Measurements from ENCODE around the gene CST11.
"Not testable (repeated sequence)": the region's sequence is repeated elsewhere in the genome, so short reads cannot be mapped to it uniquely, and the experiment has no call there.

CST11 gene, protein sequence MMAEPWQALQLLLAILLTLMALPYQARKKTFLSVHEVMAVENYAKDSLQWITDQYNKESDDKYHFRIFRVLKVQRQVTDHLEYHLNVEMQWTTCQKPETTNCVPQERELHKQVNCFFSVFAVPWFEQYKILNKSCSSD

DNA sequence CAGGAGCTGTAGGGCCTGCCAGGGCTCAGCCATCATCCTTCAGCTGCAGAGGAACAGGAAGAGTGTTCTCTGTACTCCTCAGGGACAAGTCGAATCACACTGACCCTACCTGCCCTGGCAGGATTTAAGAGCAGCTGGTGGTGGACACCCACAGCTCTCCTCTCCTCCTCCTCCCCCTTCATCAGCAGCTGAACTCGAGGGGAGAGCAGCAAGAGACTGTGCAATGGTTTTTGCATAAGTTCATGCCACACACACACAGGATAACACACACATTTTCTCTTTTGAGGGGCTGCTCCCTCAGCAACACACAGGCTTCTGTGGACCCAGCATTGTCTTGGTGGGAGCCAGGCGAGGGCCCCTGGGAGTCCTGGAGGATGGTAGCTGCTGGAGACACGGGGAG, at the start of gene CST11:
CST11 (minus strand) TSS at position 101 of the 400 bp plus-strand sequence; CDS start at position 36, 65 bp downstream.
- no peak for DNase-seq (ENCODE audit: low spot score)

DNA sequence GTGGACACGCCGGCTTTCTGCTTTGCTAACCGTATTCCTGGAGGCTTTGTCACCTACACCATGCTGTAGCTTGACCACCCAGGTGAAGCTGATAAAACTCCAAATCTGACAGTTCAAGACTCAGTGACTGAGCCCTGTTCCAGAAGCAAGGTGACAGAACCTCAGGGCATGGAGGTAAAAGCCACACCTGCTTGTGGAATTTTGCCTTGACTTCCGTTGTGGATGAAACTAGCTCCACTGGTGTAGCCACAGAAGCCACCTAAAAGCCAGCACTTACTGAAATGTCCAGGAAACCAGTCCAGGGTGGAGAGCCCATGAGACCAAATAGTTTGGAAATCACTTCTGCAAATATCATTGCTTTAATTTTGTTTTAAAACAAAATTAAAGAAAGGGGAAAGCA, 49.2 kb upstream of the CST11 start:
- DNase-seq (ENCODE audit: low spot score), result no peak

DNA sequence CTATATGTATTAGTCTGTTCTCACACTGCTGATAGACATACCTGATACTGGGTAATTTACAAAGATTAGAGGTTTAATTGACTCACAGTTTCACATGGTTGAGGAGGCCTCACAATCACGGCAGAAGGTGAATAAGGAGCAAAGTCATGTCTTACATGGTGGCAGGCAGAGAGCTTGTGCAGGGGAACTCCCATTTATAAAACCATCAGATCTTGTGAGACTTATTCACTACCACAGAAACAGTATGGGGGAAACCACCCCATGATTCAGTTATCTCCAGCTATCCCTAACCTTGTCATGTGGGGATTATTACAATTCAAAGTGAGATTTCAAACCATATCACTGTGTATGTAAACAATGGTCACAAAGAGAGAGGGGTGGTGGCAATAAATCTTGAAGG, 44.9 kb upstream of the CST11 start:
- no peak for DNase-seq (ENCODE audit: low spot score)

DNA sequence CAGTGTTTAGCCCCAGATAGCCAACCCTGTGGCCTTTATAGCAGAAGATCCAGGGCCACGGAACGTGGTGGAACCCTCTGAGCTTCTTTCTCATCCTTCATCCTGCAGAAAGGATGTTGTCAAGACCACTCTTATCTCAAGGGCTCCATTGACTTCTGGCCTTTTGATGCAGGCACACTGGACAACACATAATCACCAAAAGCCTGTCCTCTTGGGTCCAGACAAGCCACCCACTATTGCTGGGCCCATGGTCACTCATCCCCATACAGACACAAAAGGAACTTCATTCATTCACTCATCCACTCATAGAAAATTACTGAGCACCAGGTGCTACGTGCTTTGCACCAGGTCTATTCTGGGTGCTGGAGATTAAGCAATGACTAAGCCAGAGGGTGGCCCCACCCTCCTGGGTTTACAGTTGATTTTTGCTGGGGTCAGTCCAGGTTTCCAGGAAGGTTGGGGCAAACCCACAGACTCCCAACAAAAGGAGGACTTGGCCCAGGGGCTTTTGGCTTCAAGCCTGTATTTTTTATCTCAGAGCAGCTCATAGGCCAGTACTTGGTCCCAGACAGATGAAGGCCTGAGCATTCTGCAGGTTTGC, 40.6 kb upstream of the CST11 start:
- DNase-seq (ENCODE audit: low spot score), result no peak

DNA sequence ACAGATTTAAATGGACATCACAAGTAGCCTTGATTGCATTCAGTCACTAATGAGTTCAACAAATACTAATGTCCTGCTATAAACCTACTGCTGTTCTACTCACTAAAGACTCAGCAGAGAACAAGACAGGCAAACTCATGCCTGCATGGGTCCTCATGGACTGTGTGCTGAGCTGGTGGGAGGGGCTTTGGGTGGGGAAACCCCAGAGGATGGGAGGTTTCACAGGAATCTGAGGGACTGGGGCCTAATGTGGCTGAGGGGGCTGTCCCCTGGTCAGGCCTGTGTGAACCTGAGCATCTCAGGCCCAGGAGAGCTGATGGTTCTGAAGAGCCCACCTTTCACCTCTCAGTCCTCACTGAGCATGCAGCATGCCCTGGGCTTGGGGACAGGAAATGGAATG, 39.6 kb upstream of the CST11 start:
- no peak for DNase-seq (ENCODE audit: low spot score)

DNA sequence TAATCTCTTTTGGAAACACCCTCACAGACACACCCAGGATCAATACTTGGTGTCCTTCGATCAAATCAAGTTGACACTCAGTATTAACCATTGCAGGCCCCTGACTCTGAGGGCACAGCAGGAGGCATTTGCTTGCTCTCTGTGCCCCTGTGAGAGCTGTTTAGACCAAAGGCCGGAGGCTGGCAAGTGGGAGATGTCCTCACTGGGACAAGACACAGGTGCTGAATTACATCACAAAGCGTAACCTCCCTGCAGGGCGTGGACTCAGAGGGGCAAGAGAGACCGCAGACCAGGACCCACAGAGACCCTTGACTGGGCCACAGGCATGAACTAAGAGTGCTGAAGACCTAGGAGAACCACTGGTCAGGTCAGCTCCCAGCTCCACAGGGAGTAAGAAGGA, 38.1 kb upstream of the CST11 start, which contains the start of gene CST8:
CST8 (plus strand) TSS at position 301 of the 400 bp plus-strand sequence. CDS start 551 bp downstream, outside the sequence.
- DNase-seq (ENCODE audit: low spot score), result no peak

DNA sequence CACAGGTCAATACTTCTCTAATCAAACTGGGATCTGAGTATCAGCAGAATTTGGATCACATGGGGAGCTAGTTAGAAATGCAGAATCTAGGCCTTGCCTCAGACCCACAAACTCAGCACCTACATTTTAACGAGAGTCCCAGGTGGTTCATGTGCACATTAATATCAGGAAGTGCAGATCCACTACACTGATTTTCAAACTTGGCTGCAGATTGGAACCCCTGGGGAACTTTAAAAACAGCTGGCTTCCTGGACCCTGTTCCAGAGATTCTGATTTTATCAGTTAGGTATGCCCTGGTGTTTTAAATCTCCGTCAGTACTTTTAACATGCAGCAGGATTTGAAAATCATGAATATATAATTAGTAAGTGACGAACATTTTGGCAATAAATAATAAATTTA, 36.3 kb upstream of the CST11 start:
- no peak for DNase-seq (ENCODE audit: low spot score)

DNA sequence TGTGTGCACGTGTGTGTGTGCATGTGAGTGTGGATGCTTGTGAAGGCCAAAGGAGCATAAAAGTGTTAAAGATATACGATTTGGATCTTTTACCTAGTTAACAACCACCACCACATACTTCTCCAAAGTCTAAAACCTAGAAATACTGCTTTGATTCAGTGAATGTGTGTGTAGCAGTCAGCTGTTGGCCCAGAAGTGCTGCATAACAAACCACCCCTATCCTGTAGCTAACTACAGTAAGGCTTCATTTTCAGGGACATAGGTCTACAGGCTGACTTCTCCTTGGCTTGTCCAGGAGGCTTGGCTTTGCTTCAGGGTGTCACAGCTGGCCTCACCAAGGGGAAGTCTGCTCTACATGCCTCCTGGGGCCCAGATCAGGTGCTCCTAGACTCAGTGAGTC, 35.8 kb upstream of the CST11 start:
- DNase-seq (ENCODE audit: low spot score), result no peak

DNA sequence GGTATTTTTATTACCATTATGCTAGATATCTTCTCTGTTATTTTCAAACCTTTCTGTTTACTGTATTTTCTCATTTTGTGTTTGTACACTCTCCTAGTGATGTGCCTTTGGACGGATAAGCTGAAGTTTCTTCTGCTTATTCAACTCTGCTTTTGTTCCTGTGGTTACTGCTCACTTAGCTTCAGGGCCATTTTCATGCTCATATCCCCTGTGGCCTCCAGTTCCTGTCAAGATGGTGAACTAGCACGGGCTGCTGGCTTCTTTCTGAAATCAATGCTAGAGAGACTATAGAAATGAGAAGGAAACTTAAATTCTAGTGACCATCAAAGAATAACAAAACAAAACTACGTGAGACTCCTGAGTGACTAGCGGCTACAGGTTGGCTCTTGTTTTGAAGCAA, 31.4 kb upstream of the CST11 start:
- no peak for DNase-seq (ENCODE audit: low spot score)

DNA sequence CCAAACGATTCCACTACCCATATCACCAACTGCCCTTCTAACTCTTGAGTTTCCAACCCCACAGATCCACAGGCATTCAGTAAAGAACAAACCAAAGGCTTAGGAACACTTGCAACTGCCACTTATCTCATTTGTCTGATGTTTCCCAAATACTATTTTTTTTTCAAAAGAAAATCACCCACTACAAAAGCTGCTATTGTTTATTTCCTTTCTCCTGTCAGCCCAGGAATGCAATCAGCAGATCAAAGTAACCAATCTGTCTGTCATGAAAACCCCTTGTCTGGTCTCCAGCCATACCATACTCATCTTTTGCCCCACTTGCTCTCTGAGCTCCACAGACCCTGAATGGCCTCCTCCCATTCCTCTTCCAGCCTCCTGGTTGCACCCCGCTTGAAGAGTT, 29.5 kb upstream of the CST11 start:
- DNase-seq (ENCODE audit: low spot score), result no peak

DNA sequence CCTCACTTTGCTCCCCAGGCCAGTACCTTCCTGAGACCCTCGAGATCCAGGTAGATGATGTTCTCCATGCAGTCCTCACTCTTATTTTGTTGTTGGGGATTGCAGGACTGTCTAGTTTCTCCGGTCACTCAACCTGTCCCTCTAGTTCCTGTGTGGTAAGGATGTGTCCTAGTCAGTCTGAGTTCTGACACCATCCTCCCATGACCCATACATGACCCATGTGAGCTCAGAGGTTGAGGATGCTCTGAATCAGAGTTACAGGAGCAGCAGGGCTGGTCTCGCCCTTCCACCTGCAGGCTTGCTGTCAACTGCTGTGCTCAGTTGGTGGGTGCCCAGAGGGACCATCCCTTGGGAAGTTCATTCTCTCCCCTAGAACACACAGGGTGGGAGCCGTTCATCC, 26.4 kb upstream of the CST11 start:
- DNase-seq (ENCODE audit: low spot score), result no peak

DNA sequence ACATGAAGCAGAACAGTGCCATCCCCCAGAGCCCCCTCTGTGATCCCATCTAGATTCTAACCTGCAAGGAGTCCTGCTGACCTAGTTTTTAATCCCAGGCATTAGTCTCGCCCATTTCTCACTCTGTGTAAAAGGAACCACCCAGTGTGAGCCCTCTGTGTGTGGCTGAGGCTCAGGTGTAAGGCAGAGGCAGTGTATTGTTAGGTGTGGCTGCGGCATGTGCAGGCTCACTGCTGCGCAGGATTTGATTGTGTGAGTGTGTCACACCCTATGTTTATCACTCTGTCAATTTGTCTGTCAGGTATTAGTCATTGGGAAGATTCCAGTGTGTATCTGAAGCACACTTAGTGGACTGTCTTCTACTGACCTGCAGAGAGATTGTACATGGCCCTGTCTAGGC, 24.5 kb upstream of the CST11 start:
- no peak for DNase-seq (ENCODE audit: low spot score)

DNA sequence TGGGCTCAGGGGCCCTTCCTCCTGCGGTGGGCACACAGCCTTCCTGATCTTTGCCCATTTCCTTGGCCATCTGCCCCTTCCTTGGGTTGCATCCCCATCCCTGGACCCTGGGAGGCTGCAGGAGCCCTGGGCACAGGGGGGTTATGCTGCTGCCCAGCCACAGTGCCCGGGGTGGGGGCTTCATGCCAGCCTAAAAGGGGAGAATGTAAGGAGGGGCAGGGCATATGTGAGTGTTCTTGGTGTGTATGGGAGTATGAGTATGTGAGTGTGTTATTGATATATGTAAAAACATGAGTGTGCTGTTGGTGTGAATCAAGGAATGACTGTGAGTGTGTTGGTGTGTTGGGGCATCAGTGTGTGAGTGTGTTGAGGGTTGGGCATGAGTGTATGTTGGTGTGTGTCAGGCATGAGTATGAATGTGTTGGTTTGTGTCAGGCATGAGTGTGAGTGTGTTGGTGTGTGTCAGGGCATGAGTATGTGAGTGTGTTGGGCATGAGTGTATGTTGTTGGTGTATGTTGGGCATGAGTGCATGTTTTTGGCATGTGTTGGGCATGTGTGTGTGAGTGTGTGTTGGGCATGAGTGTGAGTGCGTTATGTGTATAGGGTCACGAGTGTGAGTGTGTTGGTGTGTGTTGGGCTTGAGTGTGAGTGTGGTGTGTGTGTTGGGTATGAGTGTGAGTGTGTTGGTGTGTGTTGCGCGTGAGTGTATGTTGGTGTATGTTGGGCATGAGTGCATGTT, 23.5 kb upstream of the CST11 start:
- no peak for DNase-seq (ENCODE audit: low spot score)

DNA sequence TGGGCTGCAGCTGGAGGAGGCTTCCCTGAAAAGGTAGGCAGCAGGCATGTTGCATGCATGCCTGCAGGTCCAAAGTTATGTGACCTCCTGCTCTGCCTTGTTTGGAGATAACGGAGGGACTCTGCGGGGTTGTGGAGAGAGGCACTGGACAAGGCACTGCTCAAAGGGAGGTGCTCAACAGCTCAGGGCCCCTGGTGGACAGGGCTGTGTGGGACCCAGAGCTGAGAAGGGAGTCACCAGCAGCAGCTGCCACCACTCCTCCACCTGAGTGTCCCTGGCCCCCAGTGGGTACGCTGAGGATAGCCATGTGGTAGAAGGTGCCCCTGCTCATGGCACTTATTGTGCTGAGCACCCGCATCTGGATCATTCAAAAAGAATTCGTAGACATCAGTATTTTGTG, 22.7 kb upstream of the CST11 start:
- no peak for DNase-seq (ENCODE audit: low spot score)

DNA sequence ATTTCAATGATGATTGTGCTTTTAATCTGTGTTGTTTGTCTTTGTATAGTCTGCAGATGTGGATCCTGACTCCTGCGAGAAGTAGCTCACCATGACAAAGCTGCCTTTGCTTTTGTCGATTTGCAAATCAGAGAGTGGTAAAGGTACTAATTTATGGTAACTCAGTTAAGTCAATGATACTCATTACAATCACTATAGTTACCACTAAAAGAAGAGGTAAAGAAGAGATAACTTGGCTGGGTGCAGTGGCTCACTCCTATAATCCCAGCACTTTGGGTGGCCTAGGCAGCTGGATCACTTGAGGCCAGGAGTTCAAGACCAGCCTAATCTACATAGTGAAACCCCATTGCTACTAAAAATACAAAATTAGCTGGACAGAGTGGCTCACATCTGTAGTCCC, 20.6 kb upstream of the CST11 start:
- not testable (repeated sequence) for DNase-seq (ENCODE audit: low spot score)

DNA sequence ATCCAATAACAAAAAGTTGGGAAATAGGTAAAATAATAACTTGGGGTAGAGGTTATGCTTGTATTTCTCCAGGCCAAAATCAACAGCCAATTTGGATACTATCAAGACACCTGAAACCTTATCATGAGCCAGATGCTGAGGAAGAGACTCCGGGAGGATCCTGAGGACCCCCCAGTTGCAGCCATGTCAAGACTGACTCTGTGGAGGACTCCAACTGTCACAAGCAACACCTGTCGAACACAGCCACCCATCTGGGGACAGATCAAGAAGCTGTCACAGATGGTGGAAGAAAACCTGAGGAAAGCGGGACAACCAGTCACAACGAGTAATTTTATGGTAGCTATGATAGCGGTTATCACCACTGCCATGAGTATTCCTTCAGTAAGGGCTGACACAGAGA, 19.6 kb upstream of the CST11 start:
- not testable (repeated sequence) for DNase-seq (ENCODE audit: low spot score)

DNA sequence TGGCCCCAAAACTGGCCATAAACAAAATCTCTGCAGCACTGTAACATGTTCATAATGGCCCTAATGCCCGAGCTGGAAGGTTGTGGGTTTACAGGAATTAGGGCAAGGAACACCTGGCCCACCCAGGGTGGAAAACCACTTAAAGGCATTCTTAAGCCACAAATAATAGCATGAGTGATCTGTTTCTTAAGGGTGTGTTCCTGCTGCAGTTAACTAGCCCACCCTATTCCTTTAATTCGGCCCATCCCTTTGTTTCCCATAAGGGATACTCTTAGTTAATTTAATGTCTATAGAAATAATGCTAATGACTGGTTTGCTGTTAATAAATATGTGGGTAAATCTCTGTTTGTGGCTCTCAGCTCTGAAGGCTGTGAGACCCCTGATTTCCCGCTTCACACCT, 14.3 kb upstream of the CST11 start:
- not testable (repeated sequence) for DNase-seq (ENCODE audit: low spot score)

DNA sequence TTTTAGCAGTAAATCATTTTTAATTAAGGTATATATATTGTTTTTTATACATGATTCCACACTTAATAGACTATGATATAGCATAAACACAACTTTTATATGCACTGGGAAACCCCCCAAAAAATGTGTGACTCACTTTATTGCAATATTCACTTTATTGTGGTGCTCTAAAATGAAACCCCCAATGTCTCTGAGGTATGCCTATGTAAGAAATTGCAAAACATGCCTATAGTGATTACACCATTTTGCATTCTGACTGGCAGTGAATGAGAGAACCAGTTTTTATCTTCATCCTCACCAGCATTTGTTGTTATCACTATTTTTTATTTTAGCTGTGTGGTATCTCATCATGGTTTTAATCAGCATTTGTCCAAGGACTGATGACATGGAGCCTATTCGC, 8.5 kb upstream of the CST11 start:
- no peak for DNase-seq (ENCODE audit: low spot score)

DNA sequence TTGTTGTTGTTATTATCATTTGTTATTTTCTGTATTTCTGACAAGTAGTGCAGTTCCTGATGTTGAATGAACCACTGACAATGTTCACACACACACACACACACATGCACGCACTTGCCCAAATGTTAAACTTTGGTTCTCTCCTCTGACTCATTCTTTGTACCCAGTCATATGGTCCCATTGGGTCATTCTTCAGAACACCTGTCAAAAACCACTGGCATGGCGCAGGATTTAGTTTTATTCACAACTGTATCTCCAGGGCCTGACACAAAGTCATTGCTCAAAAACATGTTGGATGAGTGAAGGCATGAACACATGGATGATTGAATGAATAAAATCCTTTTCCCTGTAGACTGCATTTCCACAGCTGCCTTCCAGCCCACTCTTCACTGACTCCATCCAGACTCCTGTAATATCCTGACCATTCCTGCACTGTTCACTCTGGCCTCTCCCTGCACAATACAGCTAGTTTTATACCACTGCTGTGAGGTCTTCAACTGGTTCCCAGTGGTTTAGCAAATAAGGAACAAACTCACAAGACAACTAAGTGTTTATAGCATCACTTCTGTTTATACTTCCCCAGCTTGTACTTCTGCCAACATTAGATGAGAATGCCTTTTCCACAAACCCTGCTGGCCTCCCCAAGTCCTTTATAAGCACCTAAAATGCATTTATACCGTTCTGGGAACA, 6.9 kb upstream of the CST11 start:
- DNase-seq (ENCODE audit: low spot score), result no peak

DNA sequence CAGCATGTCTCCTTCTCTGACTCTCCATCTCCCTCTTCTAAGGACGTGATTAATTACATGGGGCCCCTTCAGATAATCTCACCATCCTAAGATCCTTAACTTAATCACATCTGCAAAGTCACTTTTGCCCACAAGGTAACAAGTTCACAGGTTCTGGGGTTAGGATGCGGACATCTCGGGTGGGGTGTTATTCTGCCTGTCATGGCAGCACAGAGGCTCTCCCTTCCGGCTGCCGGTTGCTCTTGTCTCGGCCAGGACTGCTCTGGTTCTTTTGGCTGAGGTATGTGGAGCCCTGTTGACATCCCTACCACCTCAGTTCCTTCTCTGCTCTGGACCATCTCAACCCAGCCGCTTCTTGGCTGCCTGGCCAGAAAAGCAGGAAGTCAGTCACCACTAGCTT, 4.2 kb upstream of the CST11 start:
- no peak for DNase-seq (ENCODE audit: low spot score)

DNA sequence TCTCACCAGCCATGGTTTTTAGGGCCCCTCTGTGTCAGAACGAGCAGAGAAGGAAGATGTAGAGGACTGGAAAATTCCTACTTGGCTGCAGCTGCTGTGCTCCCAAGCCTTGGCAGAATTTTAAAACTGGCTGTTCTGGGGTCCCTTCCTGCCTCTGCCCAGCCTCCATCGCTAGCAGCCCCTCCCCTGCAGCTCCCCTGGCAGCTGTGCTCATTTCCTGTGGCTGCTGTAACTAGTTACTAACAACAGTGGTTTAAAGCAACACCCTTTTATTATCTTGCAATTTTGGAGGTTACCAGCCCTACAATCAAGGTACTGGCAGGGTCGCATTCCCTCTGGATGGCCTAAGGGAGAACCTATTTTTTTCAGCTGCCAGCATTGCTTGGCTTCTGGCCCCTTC, 3.7 kb upstream of the CST11 start:
- no peak for DNase-seq (ENCODE audit: low spot score)

DNA sequence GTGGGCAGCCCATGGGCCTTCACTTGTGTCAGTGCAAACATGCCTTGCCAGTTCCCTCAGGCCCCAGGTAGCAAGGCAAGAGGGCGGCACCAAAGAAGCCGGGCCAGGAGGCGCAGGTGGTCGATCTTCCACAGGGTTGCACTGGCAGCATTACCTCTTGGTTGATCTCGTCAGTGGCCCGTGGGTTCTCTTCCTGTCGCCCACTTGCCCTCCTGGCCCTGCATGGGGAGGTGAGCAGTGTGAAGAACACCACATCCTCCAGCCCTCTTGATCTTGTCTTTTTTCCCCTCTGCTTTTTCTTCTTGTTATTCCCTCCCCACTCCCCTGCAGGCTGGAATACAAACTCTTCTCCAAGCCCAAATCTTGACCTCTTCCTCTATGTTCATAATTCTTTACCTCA, 3.0 kb upstream of the CST11 start:
- no peak for DNase-seq (ENCODE audit: low spot score)

DNA sequence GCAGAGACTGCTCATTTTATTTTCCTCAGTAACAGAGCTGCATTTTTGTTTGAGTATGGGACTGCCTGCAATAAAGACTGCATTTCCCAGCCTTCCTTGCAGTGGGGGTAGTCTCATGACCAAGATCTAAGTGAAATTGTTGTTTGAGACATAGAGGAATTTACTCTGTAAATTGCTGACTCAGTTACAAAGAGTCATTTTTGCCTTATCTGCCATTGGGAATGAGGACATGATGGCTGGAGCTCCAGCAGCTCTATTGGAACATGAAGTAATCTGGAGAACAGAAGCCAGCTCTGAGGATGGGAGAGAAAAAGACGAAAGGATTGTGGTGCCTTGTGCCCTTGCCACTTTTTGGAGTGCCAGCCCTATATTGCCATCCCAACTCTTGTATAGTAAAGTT, 2.1 kb upstream of the CST11 start:
- DNase-seq (ENCODE audit: low spot score), result no peak

All from AG08395 (cell line).